GM19438 (cell line): ENCODE measurements around the gene SLC22A2.

Experiments
- ATAC-seq: cut with Tn5 transposase; IDR thresholded peaks from one replicate; pipeline ENCODE4 v1.9.1; 2021; ENCODE audit warnings: low read depth; ENCODE audit not compliant: unreplicated experiment

SLC22A2 gene

DNA sequence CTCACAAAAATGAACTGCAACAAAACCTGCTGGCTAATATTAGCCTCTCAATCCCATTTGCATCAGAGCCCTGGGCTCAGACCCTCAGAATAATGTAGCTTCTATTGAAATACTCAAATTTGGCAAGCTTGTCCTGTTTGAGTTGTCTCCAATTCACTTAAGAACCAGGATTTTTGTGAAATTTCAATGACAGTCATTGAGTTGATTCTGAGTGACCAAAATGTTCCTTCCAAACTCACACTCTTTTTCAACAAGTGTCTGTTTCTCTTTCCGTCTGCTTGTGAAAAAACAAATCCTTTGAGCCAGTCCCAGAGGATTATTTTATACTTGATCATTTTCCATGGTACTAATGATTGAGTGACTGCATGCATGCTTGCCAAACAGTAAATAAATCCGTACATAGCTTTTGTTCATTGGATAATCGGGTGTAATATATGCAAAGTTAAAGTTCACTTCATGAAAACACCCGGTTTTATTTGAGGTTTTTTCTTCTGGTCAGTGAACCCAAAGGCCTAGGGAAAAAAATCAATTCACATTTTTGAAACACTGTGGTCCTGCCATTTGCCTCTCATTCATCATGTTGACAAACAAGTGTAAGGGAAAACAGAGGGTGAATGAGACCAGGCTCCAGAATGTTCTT, 16.4 kb upstream of the SLC22A2 start:
- ATAC-seq: no peak

DNA sequence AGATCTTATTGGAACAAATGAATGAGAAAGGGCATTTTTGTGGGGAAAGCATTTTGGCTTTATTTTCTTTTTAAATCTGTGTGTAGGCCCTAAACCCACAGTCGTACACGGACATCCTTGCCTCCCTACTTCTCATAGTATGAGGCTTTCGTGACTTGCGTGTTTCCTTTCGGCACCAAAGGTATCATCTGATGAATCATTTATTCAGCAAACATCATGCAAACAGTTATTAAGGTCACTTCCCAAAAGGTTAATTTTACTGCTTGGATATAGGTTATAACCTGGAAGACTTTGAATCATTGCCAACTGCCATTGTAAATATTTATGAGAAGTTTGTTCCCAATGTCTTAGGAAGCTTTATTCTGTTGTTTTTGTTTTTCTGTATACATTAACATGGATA, 15.1 kb upstream of the SLC22A2 start:
- ATAC-seq: no peak

DNA sequence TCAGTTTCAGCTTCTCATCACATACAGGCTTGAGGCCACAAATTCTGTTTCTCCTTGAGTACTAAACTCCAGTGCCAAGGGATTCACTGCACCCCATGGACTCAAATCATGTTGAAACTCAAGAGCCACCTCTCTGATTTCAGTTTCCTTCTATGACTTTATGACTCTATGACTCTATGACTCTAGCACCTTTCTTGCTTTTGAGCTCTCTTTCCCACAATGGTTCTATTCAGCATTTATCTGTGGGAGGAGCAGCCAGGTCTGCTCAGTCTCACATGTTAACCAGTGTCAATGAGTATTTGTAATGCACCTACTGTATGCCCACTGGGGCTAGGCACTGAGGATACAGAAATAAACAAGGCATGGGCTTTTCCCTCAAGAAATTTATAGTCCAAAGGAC, 14.6 kb upstream of the SLC22A2 start:
- ATAC-seq: no peak

DNA sequence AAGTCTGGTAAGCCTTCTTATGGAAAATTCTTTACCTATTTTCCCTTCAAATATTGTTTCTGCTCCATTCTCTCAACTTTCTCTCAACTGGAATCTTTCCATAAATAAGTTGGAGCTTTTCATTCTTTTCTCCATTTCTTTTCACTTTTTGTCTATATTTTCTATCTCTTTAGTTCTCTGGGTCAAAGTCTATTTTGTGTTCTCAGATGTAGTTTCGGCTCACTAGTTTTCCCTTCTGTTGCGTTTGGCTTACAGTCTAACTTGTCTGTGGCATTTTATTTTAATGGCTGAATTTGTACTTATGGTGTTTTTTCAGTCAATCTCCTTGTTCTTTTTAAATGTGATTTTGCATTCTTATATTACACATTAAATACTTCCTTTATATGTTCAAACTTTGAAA, 14.1 kb upstream of the SLC22A2 start:
- no peak for ATAC-seq

DNA sequence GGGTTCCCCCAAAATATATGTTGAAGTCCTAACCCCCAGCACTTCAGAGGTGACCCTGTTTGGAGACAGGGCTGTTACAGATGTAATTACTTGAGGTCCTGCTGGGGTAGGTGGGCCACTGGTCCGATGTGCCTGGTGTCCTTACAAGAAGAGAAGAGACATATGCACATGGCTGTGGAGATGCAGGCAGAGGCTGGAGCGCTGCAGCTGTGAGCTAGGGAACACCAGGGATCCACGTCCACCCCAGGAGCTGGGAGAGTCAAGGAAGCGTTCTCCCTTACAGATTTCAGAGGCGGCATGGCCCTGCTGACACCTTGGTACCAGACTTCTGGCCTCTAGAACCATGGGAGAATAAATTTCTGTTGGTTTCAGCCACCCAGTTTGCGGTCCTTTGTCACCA, 11.7 kb upstream of the SLC22A2 start:
- ATAC-seq: no peak

DNA sequence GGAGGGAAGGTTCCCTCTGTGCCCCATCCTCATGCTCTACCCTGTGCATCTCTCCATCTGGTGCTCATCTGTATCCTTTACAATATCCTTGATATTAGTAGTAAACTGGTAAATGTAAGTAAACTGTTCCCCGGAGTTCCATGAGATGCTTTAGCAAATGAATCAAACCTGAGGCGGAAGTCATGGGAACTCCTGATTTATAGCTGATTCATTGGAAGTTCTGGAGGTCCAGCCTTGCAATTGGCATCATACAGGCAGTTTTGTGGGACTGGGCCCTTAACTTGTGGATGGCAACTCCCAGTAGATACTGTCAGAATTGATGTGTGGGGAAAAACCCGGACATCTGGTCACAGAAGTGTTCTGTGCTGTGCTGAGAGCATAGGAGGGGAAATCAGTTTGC, 11.2 kb upstream of the SLC22A2 start:
- no peak for ATAC-seq

DNA sequence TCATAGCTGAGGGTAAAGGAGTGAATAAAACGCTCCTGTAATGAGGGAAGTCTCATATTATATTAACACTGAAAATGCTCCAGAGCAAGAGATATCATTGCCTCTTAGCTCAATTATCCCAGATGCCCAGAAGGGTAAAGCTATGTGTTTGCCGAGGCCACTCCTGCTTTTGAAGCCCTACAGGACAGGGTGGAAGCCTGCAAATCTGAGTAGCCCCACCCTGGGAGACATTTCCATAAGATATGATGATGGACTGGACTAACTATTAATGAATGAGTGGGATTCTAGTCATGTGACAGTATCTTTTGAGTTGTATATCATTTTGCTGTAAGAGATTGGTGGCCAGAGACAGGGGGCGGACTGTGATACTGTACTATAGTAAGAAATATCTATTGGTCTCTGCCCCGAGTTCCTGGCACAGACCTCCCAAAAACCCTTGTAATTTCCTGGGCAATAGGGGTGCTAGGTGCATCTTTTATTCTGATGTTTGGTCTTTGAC, 10.5 kb upstream of the SLC22A2 start:
- no peak for ATAC-seq

DNA sequence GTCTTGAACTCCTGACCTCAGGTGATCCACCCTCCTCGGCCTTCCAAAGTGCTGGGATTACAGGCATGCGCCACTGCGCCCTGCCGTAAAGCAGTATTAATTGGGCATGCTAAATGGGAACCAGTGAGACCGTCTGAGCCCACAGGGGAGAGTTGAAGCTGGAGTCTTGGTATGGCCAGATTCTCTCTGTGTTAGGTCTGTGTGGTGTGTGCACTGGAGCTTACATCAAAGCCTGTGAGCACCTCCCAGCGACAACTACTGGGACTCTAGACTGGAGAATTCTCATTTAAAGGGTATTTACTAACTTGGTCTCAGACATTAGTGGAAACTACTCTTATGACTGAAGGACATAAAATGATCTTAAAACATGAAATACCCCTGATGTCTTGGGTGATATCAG, 8.5 kb upstream of the SLC22A2 start:
- no peak for ATAC-seq

DNA sequence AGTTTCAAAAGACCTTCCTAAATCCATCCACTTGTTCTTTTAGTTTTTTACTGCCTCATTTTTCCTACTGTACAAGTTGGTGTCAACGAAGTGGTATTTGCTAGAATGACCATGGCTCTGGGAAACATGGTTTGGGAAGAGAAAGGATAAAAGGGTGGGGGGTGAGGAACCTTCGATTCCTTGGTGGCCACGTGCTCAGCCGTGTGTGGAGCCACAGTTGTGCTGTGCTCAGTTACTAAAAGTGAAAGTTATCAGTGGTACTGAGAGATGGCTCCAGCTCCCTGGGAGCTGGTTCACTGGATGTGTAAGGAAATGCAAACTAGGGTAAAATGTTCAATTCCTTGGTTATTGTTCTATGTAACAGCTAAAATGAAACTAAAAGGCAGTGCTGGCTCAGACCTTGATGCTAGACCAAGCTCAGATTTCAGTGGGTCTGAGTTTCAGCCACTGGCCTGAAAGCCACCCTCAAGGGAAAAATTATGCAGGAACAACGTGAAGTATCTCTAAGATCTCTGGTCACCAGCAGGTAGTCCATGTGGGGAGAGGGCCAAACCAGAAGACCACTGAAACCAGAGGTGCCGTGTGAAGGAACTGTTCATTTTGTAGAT, 7.4 kb upstream of the SLC22A2 start:
- ATAC-seq: peak; percentile 94

DNA sequence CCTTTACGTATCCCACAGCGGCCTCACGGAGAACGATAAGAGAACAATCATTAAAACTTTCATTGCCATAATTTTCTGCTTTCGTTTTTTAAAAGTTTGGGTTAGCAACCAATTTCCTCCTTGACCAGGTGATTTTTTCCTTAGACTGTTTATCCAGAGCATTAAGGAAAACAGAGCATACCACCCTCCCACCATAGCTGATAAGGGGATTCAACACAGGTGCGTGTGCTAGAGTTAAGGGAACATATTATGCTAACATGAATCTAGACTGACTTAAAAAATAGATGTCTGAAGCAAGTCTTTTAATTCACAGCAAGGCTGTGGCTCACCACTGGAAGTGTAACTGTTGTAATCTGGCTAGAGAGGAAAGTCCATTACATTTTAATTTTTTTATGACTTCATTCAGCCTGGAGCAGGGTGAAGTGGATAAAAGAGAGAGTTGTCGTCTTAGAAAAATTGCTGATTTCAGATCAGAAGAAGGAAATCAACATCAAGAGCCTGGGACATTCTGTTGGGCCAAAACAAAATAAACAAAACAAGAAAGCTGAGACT, 5.5 kb upstream of the SLC22A2 start:
- ATAC-seq: no peak

DNA sequence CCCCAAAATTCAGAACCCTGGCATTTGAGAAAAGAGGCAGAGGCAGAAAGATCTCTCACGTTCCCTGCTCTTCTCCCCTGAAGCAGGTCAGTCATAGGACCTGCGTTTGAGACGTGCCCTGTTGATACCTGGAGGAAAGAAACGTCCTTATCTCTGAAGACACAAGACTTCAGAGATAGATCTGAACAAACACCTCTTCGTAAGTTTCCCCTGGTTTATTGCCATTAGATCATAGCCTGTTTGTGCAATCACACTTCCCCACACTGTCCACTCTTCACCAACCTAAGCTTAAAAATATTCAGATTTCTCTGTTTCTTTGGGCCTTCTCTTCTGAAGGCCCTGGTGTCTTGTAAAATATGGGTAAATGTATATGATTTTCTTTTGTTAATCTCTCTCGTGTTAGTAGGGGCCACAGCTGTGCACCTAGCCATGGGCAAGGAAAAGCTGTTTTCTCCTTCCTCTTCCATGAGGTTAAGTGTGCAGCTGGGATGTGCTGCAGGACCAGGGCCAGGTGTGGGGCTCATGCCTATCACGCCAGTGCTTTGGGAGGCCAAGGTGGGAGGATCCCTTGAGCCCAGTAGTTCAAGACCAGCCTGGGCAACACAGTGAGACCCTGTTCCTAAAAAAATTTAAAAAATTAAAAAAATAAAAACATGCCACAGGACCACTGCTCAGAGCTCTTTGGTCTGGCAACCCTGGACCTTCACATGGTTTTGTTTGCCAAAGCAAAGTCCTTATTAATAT, 4.7 kb upstream of the SLC22A2 start:
- ATAC-seq: no peak

DNA sequence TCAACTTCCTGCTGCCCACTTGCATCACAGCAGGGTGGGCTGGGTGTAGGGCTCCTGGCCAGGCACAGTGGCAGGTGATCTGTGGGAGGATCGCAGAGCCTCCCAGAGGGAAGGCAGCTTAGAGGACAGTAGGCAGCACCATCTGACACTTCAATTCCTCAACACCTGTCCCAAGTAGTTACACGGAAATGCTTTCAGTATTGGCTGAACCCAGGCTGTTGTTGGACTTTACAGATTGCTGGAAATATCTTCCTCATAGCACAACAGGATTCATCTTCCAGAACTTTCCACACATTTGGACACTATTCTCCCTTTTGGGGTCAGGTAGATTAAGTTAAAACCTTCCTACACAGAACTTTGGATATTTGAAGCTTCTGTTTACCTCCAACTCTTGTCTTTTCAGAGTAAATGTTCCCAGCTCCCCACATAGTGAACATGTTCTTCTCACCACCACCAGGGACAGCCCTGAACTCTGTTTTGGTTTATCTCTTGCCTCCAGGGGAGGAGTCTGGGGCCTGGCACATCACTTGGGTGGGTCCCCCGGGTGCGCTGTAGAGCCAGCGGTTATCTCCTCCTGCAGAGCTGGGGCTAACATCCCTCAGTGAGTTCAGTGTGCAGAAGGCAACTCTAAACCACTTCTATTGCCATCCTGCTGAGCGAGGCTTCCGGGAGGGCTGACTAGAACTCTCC, 3.5 kb upstream of the SLC22A2 start:
- no peak for ATAC-seq

DNA sequence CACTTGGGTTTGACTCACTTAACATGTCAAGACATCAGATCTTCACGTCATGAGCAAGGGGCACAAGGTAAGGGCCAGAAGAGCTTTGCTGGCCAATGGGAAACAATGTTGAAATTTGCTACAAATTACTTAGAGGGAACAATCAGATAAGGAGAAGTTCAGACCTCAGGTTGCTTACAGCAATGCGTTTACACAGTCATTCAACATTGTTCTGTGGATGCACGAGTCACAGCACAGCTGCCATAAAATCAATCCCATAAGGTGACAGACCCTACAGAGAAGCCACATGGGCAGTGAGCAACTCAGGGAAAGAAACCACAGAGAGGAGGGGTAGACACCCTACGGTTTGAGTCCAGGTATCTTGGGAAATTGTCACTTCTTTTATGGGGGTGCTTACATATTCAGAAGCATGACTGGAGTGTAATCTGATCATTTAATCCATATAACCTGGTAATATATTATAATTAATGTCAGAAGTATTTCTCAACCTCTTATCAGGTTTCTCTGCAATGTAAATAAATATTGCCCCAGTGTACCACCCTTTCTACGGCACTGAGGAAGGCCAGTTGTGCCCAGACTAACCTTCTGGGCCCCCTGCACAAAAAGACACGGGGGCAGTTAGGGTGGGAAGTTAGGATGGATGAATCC, 2.3 kb upstream of the SLC22A2 start:
- peak; percentile 30 for ATAC-seq

DNA sequence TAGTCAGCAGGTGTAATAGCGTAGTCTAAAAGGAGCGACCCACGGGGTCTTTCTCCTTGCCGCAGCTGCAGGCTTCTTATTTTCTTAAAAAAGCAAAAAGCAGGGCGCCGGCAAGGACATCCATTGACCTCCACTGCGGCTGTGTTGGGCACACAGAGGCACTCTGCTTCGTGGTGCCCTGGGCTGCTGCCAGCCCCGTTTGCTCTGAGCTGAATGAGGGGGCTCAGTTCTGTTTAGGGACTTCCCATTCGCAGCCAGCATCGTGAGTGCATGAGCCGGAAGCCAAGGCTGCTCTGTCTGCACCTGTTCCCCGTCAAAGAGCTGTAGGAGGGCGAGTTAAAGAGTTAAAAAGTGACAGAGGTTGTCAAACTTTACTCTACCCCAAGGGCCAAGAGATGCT, 1.7 kb upstream of the SLC22A2 start:
- ATAC-seq: peak; percentile 78

DNA sequence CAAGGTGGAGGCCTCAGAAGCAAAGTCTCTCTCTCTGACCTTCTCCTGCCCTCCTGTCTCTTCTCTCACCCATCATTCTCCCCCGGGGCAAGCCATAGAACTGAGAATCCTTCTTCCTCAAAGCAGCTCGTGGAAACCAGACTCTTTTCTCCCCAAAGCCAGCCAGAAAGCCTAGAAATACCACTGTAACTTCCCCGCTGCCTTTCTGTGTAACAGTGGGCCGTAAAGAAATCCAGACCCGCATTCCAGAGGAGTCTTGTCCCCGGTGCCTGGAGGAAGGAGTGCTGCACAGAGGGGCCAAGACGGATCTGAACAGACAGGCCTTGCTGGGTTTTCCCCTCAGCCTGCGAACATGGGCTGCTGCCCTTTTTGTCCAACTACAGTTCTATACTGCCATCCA, 977 bp upstream of the SLC22A2 start:
- ATAC-seq: no peak

DNA sequence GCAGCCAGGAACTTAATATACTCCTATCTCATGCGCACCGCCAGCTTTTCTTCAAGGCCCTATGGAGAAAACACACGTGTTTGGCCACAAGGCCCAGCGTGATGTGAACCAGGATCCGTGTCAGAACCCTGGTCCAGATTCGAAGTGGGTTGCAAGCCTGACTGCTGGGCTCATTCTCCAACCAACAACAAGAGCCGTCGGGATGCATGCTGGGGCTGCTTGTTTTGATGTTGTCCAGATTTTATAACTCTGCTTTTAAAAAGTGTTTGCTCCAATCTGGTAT, 463 bp upstream of the SLC22A2 start:
- no peak for ATAC-seq

DNA sequence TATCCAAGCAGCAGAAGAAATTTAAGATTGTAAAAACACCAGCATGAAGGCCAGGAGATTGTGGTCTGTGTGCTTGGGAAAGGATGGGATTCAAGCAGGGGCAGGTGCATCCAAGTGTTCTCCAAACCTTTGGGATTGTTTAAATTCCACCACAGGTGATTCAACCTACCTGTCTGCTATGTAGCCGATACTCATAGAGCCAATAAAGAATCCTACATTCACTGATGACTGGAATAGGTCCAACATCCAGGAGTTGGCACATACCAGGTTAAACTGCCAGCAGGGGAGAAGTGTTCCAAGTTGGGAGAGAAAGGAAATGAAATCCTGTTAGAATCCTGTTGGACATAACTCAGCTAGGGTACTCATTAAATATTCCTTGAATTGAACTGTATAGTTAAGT, 2.2 kb downstream of the SLC22A2 start:
- no peak for ATAC-seq

DNA sequence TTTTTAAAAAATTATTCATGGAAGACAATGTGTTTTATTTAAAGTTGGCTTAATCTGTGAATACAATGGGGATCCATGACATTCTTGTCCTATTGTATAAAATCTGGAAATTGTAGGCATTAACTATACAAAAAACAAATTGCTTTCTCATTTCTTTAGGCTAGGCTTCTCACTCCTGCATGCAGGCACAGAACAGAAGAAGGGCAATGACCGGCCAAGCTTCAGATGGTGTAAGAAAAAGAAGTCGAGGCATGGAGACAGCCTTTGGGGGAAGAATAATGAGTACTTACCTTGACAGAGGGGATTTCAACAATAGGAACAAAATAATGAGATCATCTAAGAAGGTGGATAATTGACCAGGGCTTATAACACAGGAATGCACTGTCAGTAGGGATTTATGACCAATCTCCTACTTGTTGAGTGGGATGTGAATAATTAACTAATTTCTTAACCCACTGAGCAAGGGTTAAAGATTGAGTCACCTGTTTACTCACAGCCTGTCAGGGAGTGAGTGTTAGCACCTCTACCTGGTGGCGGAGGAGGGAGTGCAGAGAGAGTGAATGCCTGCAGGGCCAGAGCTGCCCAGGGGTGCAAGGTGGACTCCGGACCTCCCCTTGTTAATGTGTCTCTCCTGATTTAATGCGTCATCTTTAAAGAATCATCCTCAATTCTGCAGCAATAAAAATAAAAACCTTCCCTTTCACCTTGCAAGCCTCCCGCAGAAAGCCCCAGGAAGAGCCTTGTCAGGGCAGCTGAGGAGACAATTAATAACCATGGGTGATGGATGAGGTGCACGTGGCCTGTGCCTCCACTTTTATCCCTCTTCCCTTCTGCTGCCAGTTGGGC, 3.9 kb downstream of the SLC22A2 start:
- ATAC-seq: no peak

DNA sequence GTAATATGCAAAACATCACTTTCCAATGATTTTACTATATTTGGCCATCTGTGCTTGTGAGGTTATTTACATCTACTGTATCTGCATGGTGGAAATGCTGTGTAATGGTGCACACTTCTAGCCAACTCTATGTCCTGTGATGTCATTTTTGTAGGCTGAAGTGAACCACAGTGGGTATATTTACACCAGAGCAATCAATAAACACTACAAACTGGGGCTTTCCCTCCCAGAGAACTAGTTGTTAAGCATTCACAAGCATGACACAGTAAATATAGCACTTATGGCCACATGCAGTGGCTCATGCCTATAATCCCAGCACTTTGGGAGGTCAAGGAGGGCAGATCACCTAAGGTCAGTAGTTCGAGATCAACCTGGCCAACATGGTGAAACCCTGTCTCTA, 4.9 kb downstream of the SLC22A2 start:
- no peak for ATAC-seq

DNA sequence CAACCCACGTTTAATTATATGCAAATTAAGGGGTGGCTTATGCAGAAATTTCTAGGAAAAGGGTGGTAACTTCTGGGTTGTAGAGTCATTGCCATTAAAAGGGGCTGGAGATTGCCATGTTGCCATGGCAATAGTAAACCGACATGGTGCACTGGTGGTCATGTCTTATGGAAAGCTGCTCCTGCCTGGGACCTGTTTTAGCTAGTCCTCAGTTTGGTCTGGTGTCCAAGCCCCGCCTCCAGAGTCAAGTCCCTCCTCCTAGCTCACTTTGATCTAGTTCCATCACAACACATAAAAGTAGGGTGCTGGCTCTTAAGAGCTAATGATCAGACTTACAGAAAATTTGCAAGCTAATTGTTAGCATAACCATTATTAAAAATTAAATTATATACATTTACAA, 5.3 kb downstream of the SLC22A2 start:
- no peak for ATAC-seq
